ENCODE data around the gene GRP.
A peak's percentile ranks its signal among the peaks of the same experiment; 100 is the strongest.

GRP gene

DNA sequence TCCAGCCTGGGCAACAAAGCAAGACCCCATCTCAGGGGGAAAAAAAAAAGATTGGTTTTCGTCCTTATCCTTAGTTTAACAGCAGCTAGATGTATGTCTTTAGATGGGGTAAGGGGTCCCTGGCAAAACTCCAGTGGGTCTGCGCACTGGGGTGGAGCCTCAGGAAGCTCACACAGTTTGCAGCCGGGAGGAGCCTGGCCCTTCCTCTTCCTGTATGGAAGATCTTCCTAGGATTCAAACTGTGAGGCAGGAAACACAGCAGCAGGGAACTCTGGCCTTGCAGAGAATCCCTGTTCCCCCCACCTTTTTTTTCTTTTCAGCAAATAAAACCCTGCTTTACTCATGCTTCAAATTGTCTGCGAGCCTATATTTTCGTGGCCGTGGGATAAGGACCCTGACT, 12.5 kb upstream of the GRP start:
- Histone ChIP-seq H3K36me3 (ENCODE audit: control insufficient read depth, insufficient read depth, low read length) (no peaks in the 10 kb centered on the region), H3K4me1 (ENCODE audit: control insufficient read depth, insufficient read depth, low read length) (no peaks in the 10 kb centered on the region), H3K9me3 (ENCODE audit: control insufficient read depth, insufficient read depth, low read length) (no peaks in the 10 kb centered on the region), H3K4me3 (ENCODE audit: low read depth, low read length) (no peak overlapping the region), H3K9ac (ENCODE audit: low read depth, low read length) (no peak overlapping the region), H3K27me3 (ENCODE audit: control insufficient read depth, insufficient read depth, low read length) (no peaks in the 10 kb centered on the region)

DNA sequence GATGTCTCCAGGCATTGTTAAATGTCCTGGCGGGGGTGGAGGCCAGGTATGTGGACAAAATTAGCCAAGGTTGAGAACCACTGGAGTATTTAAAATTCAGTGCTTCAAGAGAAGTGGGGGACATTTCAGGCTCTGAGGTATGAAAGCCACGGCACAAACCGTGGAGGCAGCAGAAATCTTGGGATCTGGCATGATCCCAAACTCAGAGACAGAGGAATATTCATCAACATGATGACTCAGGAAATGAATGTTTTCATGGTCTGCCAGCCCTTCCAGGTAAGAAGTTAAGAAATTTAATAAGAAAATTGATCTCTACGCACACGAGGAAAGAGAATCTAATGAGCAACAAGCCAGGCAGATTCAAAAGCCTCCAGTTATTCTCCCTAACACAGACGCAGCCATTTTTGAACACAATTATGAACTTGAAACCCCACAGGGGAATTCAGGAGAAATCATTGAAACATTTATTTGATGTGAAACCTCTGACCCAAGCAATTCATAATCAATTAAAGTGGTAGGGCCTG, 11.3 kb upstream of the GRP start:
- H3K4me3 ChIP-seq (ENCODE audit: low read depth, low read length), result no peak overlapping the region
- no peaks in the 10 kb centered on the region for H3K27me3 ChIP-seq (ENCODE audit: control insufficient read depth, insufficient read depth, low read length)
- H3K9me3 ChIP-seq (ENCODE audit: control insufficient read depth, insufficient read depth, low read length), result no peaks in the 10 kb centered on the region
- H3K36me3 ChIP-seq (ENCODE audit: control insufficient read depth, insufficient read depth, low read length), result no peaks in the 10 kb centered on the region
- H3K9ac ChIP-seq (ENCODE audit: low read depth, low read length), result no peak overlapping the region
- no peaks in the 10 kb centered on the region for H3K4me1 ChIP-seq (ENCODE audit: control insufficient read depth, insufficient read depth, low read length)

DNA sequence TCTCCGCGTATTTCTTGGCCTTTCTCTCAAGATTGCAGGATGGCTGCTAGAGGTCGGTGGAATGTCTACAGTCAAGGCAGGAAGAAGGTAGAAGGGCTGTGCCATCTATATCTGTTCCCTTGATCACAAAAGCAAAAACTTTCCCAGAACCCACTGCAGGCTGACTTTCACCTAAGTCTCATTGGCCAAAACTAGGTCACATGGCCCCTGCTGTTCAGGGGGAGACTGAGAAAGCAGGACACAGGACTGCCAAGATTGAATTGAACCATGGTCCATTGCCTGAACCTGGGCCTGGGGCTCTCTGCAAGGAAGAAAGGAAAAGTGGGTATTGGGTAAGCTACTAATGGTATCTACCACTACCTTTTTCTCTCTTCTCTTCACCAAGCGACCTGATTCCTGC, 9.7 kb upstream of the GRP start:
- Histone ChIP-seq H3K9me3 (ENCODE audit: control insufficient read depth, insufficient read depth, low read length) (no peaks in the 10 kb centered on the region), H3K36me3 (ENCODE audit: control insufficient read depth, insufficient read depth, low read length) (no peaks in the 10 kb centered on the region), H3K4me3 (ENCODE audit: low read depth, low read length) (no peak overlapping the region), H3K9ac (ENCODE audit: low read depth, low read length) (no peak overlapping the region), H3K27me3 (ENCODE audit: control insufficient read depth, insufficient read depth, low read length) (peaks cover 9% of the 10 kb centered on the region), H3K4me1 (ENCODE audit: control insufficient read depth, insufficient read depth, low read length) (no peaks in the 10 kb centered on the region)

DNA sequence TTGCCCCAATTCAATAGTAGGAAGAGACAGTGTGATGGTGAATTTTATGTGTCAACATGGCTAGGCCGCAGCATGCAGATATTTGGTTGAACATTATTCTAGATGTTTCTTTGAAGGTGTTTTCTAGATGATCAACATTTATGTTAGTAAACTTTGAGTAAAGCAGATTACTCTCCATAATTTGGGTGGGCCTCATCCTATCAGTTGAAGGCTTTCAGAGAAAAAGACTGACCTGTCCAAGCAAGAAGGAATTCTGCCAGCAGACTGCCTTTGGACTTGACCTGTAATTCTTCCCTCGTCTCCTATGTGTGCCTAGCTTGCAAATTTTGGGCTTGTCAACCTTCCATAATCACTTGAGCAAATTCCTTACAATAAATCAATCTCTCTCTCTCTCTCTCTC, 8.3 kb upstream of the GRP start:
- peaks cover 22% of the 10 kb centered on the region for H3K27me3 ChIP-seq (ENCODE audit: control insufficient read depth, insufficient read depth, low read length)
- H3K4me3 ChIP-seq (ENCODE audit: low read depth, low read length), result no peak overlapping the region
- H3K36me3 ChIP-seq (ENCODE audit: control insufficient read depth, insufficient read depth, low read length), result no peaks in the 10 kb centered on the region
- no peaks in the 10 kb centered on the region for H3K9me3 ChIP-seq (ENCODE audit: control insufficient read depth, insufficient read depth, low read length)
- no peaks in the 10 kb centered on the region for H3K4me1 ChIP-seq (ENCODE audit: control insufficient read depth, insufficient read depth, low read length)
- H3K9ac ChIP-seq (ENCODE audit: low read depth, low read length), result no peak overlapping the region

DNA sequence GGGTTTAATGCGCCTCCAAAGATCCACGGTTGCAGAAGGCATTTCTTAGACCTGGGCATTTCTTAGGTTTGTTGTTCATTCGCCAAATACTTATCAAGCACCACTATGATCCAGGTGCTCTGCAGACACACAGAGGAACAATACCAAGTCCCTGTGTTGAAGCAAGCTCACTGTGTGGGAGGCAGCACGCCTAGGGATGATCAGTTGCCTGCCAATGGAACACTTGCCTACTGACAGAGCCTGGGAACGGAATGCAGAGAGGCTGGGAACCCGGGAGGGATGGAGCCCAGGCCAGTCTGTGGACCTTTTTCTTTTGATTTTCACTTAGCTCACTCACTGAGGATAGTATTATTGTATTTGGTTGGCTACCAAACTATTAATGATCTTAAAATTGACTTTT, 1.9 kb upstream of the GRP start:
- no peaks in the 10 kb centered on the region for H3K9me3 ChIP-seq (ENCODE audit: control insufficient read depth, insufficient read depth, low read length)
- H3K36me3 ChIP-seq (ENCODE audit: control insufficient read depth, insufficient read depth, low read length), result no peaks in the 10 kb centered on the region
- no peak overlapping the region for H3K9ac ChIP-seq (ENCODE audit: low read depth, low read length)
- no peaks in the 10 kb centered on the region for H3K4me1 ChIP-seq (ENCODE audit: control insufficient read depth, insufficient read depth, low read length)
- peaks cover 85% of the 10 kb centered on the region for H3K27me3 ChIP-seq (ENCODE audit: control insufficient read depth, insufficient read depth, low read length)
- no peak overlapping the region for H3K4me3 ChIP-seq (ENCODE audit: low read depth, low read length)

DNA sequence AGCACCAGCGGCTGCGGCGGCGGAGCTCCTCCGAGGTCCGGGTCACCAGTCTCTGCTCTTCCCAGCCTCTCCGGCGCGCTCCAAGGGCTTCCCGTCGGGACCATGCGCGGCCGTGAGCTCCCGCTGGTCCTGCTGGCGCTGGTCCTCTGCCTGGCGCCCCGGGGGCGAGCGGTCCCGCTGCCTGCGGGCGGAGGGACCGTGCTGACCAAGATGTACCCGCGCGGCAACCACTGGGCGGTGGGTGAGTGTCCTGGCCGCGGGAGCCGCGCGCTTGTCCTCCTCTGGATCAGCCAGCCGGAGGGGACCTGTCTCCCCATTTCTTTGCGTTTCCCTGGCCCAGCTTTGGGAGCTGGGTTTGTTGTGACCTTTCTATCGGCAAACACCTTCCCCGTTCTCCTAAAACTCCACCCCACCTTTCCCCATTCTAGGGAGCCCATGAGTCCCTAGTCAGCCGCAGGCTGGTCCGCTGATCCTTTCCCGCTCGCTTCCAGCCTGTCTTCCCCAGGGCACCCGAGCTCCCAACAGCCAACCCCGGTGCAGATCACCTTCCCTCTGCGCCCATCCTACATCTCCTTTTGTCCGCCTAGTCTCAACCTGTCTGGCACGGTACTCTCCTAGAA, 316 bp downstream of the GRP start:
- no peaks in the 10 kb centered on the region for H3K4me1 ChIP-seq (ENCODE audit: control insufficient read depth, insufficient read depth, low read length)
- H3K4me3 ChIP-seq (ENCODE audit: low read depth, low read length), result peak overlapping the region; percentile 69
- H3K9me3 ChIP-seq (ENCODE audit: control insufficient read depth, insufficient read depth, low read length), result no peaks in the 10 kb centered on the region
- no peaks in the 10 kb centered on the region for H3K36me3 ChIP-seq (ENCODE audit: control insufficient read depth, insufficient read depth, low read length)
- H3K27me3 ChIP-seq (ENCODE audit: control insufficient read depth, insufficient read depth, low read length), result peaks cover 99% of the 10 kb centered on the region
- no peak overlapping the region for H3K9ac ChIP-seq (ENCODE audit: low read depth, low read length)

DNA sequence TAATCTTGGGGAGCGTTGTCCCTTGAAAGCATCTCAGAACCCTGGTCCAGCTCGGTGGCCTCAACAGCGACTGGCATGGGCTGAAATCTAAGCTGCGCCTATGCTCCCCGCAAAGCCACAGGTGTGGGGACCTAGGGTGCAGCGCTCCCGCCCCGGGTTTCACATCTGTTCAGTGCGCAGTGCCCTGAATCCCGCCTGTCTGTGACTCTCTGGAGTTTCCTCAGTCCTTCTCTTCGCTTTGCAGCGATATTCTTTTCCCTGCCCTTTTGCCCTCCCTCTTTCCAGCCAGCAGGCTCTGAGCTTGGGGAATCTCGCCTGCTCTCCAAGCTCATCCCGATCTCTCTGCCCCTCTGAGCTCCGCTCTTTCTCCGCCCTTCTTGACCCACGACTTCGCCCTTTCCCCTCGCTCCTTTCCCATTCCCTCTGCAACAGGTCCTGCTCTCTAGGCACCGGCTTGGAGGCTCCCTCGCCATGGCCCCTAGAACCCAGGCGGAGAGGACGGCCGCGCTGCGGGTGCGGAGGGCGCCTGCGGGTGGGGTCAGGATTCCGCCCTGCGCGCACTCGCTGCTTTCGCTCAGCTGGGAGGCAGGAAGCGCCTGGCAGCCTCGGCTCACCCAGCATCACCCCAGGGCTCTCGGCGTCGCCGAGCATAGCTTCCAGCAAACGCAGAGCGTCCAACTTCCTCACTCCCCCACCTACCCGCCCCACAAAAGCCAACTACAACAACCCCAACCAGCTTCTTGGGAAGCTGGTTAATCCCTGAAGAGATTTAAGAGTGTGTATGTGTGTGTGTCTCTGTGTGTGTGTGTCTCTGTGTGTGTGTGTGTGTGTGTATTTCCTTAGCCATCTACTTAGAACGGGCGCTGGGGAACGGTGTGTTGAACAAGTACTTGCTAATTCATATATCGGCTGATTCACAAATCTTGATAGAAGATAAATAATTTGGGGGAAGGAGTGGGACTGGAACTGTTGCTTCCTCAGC, 1.1 kb downstream of the GRP start:
- Histone ChIP-seq H3K4me3 (ENCODE audit: low read depth, low read length) (peak overlapping the region; percentile 69), H3K9me3 (ENCODE audit: control insufficient read depth, insufficient read depth, low read length) (no peaks in the 10 kb centered on the region), H3K9ac (ENCODE audit: low read depth, low read length) (no peak overlapping the region), H3K4me1 (ENCODE audit: control insufficient read depth, insufficient read depth, low read length) (no peaks in the 10 kb centered on the region), H3K27me3 (ENCODE audit: control insufficient read depth, insufficient read depth, low read length) (peaks cover 99% of the 10 kb centered on the region), H3K36me3 (ENCODE audit: control insufficient read depth, insufficient read depth, low read length) (no peaks in the 10 kb centered on the region)

DNA sequence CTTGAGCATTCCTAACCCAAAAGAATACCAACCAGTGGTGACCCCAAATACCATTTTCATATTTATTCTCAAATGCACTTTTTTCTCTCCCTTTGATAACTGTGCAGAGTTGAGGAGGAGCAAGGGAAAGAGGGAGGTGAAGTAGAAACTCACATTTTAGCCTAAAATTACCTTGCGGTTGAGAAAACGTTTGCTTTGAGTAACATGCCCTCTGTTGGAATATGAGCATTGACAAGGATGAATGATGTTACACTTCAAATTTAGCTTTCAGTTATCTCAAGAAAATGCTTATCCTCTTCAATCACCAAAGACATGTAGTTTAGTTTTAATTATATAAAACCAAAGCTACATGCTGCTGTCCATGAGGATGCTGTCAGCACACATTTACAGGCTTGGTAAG, 2.4 kb downstream of the GRP start:
- H3K9ac ChIP-seq (ENCODE audit: low read depth, low read length), result no peak overlapping the region

DNA sequence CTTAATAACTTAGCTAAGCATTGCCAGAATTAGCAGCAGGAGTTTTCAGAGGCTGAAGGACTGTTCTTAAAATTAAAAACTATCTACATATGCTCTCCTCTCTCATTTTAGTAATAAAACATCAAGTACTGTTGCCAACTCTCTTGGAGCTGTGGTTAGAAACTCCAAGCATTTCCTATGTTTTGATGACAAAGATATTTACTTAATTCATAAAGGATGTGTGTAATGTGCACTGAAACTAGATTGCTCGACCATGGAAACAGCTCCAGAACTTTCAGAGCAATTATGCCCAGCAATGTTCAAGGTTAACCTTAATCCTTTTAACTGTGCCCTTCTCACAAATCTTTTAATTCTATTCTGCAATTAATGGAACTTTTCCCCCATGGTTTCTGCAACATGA, 8.4 kb downstream of the GRP start:
- peaks cover 67% of the 10 kb centered on the region for H3K27me3 ChIP-seq (ENCODE audit: control insufficient read depth, insufficient read depth, low read length)
- no peak overlapping the region for H3K9ac ChIP-seq (ENCODE audit: low read depth, low read length)
- no peaks in the 10 kb centered on the region for H3K36me3 ChIP-seq (ENCODE audit: control insufficient read depth, insufficient read depth, low read length)
- no peaks in the 10 kb centered on the region for H3K4me1 ChIP-seq (ENCODE audit: control insufficient read depth, insufficient read depth, low read length)
- H3K4me3 ChIP-seq (ENCODE audit: low read depth, low read length), result no peak overlapping the region
- H3K9me3 ChIP-seq (ENCODE audit: control insufficient read depth, insufficient read depth, low read length), result no peaks in the 10 kb centered on the region

More for the DNA sequence above, 2.4 kb downstream of the GRP start:
- Histone ChIP-seq H3K27me3 (ENCODE audit: control insufficient read depth, insufficient read depth, low read length) (peaks cover 97% of the 10 kb centered on the region), H3K4me1 (ENCODE audit: control insufficient read depth, insufficient read depth, low read length) (no peaks in the 10 kb centered on the region), H3K4me3 (ENCODE audit: low read depth, low read length) (peak overlapping the region; percentile 69), H3K9me3 (ENCODE audit: control insufficient read depth, insufficient read depth, low read length) (no peaks in the 10 kb centered on the region), H3K36me3 (ENCODE audit: control insufficient read depth, insufficient read depth, low read length) (no peaks in the 10 kb centered on the region)

DNA sequence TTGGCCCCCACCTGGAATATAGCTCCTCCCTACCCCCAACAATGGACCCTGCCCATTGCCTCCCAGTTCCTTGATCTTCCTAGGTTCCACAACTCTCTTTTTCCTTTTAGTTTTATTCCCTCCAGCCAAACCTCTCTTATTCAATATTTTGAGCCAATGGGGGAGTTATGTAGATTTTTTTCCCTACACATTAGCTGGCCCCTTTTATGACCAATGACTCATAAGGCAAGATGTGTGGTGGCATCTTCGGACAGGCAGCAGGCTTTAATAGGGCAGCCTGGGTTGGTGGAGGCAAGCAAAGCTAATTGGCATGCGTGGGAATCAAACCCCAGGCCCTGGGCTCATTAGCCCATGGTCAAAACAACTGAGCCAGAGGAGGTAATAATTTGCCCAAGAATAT, 9.2 kb downstream of the GRP start:
- peaks cover 58% of the 10 kb centered on the region for H3K27me3 ChIP-seq (ENCODE audit: control insufficient read depth, insufficient read depth, low read length)
- no peaks in the 10 kb centered on the region for H3K4me1 ChIP-seq (ENCODE audit: control insufficient read depth, insufficient read depth, low read length)
- H3K36me3 ChIP-seq (ENCODE audit: control insufficient read depth, insufficient read depth, low read length), result no peaks in the 10 kb centered on the region
- no peak overlapping the region for H3K9ac ChIP-seq (ENCODE audit: low read depth, low read length)
- H3K4me3 ChIP-seq (ENCODE audit: low read depth, low read length), result no peak overlapping the region
- H3K9me3 ChIP-seq (ENCODE audit: control insufficient read depth, insufficient read depth, low read length), result no peaks in the 10 kb centered on the region

DNA sequence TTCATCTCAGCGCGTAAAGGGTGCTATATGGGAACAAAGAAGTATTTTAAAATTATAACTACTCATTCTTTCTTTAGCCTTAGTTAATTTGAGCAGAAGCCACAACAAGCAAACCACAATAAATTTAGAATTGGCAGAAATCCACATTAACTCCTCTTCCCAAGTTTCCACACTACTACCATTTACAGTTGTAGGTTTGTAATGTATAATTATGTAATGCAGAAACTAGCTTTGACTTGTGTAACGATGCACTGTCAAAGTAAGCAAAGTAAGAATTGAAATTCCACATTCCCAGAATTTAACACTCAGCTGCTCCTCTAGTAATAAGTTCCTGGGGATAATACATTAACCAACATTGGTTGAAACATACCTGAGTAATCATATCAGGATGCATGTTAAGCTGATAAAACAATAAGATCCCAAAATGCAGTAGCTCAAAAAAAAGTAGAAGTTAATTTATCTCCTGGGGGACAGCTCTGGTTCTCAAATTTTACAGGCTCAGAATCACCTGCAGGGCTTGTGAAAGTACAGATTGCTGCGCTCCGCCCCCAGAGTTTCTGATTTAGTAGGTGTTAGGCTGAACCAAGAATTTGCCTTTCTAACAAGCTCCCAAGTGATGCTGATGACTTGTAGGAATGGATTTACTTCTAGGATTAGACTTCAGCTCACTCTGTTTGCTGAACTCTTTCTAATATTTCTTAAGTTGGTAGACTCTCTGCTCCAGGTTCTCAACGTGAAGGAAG, 9.9 kb downstream of the GRP start:
- no peak overlapping the region for H3K4me3 ChIP-seq (ENCODE audit: low read depth, low read length)
- H3K36me3 ChIP-seq (ENCODE audit: control insufficient read depth, insufficient read depth, low read length), result no peaks in the 10 kb centered on the region
- no peak overlapping the region for H3K9ac ChIP-seq (ENCODE audit: low read depth, low read length)
- no peaks in the 10 kb centered on the region for H3K9me3 ChIP-seq (ENCODE audit: control insufficient read depth, insufficient read depth, low read length)
- no peaks in the 10 kb centered on the region for H3K4me1 ChIP-seq (ENCODE audit: control insufficient read depth, insufficient read depth, low read length)
- peaks cover 51% of the 10 kb centered on the region for H3K27me3 ChIP-seq (ENCODE audit: control insufficient read depth, insufficient read depth, low read length)

All from iPS-15b (cell line).